ENCODE data around the gene ZBBX.

- no peak for TF ChIP-seq EP300 (conservative IDR thresholded peaks at IDR 0.05; ENCODE audit: poor library complexity, severe bottlenecking)
- TF ChIP-seq MXI1 (conservative IDR thresholded peaks at IDR 0.05; ENCODE audit: poor library complexity, severe bottlenecking), result no peak
- TF ChIP-seq POLR2AphosphoS5 (IDR thresholded peaks at IDR 0.05), result no peak
Measured at GRCh38 chr3:167300207-167300606, 79.9 kb downstream of the ZBBX start.
